ENCODE results near the gene TOP2A.
"Not testable (repeated sequence)": the region's sequence is repeated elsewhere in the genome, so short reads cannot be mapped to it uniquely, and the experiment has no call there.

Gene TOP2A

DNA sequence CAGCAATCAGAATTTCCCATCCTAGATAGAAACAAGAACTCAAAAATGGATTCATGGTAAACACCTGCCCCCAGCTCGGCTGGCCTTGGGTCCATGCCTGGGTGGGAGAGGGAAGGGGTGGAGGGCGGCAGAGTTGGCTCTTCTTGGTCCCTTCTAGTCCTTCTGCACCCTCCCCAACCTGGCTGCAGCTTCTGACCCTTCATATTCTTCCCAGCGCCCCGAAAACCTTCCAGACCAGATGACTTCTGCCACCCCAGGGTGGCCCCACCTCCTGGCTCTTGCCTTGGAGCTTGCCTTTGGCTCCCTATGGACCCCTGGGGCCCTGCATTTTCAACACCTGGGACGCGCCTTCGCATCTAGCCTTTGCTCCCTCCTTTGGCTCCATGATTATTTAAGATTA is 47.8 kb downstream of the TOP2A start:
- no peak for FAIRE-seq
- no peak for TF ChIP-seq POLR2A (IDR thresholded peaks at IDR 0.05; ENCODE audit: low read depth, low read length)
- no peak for TF ChIP-seq POLR2AphosphoS5 (IDR thresholded peaks at IDR 0.05; ENCODE audit: low read depth, low read length)
- no peak for TF ChIP-seq TAF1 (IDR thresholded peaks at IDR 0.05; ENCODE audit: borderline replicate concordance, low read depth, low read length)
- DNase-seq (ENCODE audit: insufficient read length): no peak

DNA sequence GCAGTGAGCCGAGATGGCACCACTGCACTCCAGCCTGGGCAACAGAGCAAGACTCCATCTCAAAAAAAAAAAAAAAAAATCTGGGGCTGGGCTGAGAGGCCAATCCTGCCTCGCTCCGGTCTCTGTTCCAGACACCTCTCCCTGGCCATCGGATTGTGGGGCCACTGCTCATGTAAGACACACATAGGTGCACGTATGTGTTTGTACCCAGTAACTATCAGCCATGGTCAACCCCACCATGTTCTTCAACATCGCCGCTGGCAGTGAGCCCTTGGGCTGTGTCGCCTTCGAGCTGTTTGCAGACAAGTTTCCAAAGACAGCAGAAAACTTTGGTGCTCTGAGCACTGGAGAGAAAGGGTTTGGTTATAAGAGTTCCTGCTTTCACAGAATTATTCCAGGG is 50.0 kb downstream of the TOP2A start:
- not testable (repeated sequence) for DNase-seq (ENCODE audit: insufficient read length); FAIRE-seq

GRCh38 chr17:40366861-40367518 is 50.7 kb downstream of the TOP2A start:
- FAIRE-seq (no peak), DNase-seq (ENCODE audit: insufficient read length) (no peak)
- no peak for TF ChIP-seq TAF1 (IDR thresholded peaks at IDR 0.05; ENCODE audit: borderline replicate concordance, low read depth, low read length)
- TF ChIP-seq POLR2A (IDR thresholded peaks at IDR 0.05; ENCODE audit: low read depth, low read length): no peak
- TF ChIP-seq POLR2AphosphoS5 (IDR thresholded peaks at IDR 0.05; ENCODE audit: low read depth, low read length): no peak

- DNase-seq (ENCODE audit: insufficient read length) (no peak), FAIRE-seq (no peak)
- TF ChIP-seq POLR2AphosphoS5 (IDR thresholded peaks at IDR 0.05; ENCODE audit: low read depth, low read length): no peak
- TF ChIP-seq TAF1 (IDR thresholded peaks at IDR 0.05; ENCODE audit: borderline replicate concordance, low read depth, low read length): no peak
- no peak for TF ChIP-seq POLR2A (IDR thresholded peaks at IDR 0.05; ENCODE audit: low read depth, low read length)
Measured at GRCh38 chr17:40366076-40366860, 51.4 kb downstream of the TOP2A start.

DNA sequence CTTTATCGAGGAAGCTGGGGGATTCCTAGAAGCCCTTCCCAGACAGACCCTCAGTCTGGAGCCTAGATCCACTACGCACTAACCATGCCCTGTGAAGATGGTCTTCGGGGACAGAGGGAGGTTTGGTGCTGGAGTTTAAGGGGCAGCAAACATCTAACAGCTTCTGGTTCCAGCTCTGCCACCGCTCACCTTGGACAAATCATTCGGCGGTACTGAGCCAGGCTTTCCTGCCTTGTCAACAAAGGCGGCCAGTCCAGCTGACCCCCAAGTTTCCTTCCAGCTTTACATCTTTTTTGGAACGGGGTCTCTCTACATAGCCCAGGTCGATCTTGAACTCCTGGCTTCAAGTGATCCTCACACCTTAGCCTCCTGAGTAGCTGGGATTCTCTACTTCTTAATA is 52.8 kb downstream of the TOP2A start:
- TF ChIP-seq TAF1 (IDR thresholded peaks at IDR 0.05; ENCODE audit: borderline replicate concordance, low read depth, low read length): no peak
- TF ChIP-seq POLR2A (IDR thresholded peaks at IDR 0.05; ENCODE audit: low read depth, low read length): no peak
- no peak for TF ChIP-seq POLR2AphosphoS5 (IDR thresholded peaks at IDR 0.05; ENCODE audit: low read depth, low read length)
- DNase-seq (ENCODE audit: insufficient read length) (no peak), FAIRE-seq (no peak)

GRCh38 chr17:40364121-40364861 is 53.4 kb downstream of the TOP2A start, which contains the start of gene GJD3:
GJD3 (minus strand) TSS chr17:40364737; CDS start chr17:40363815, 922 bp downstream.
- DNase-seq (ENCODE audit: insufficient read length) (peak; percentile 20), FAIRE-seq (no peak)
- TF ChIP-seq POLR2AphosphoS5 (IDR thresholded peaks at IDR 0.05; ENCODE audit: low read depth, low read length) (no peak), TAF1 (IDR thresholded peaks at IDR 0.05; ENCODE audit: borderline replicate concordance, low read depth, low read length) (no peak), POLR2A (IDR thresholded peaks at IDR 0.05; ENCODE audit: low read depth, low read length) (no peak)

- no peak for TF ChIP-seq POLR2A (IDR thresholded peaks at IDR 0.05; ENCODE audit: low read depth, low read length)
- TF ChIP-seq POLR2AphosphoS5 (IDR thresholded peaks at IDR 0.05; ENCODE audit: low read depth, low read length): no peak
- no peak for TF ChIP-seq TAF1 (IDR thresholded peaks at IDR 0.05; ENCODE audit: borderline replicate concordance, low read depth, low read length)
- FAIRE-seq: no peak
- DNase-seq (ENCODE audit: insufficient read length): peak; percentile 54
Measured at GRCh38 chr17:40363111-40363827, 54.4 kb downstream of the TOP2A start.

DNA sequence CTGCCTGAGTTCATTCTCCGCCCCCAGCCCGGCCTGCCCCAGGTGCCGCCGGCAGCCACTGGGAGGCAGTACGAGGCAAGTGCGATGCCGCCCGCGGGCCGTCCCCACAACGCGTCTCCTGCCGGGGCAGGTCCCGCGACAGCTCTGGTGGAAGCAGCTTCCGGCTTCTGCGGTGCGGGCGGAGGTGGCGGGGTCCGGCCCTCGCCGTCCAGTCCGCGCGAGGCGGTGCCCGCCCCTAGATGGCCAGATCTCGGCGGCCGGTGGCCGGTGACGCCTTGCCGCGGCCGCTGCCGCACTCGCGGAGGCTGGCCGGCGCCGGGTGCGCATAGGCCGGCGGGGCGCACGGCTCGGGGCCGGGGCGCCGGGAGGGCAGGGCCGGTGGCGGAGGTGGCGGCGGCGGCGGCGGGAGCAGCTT is 55.0 kb downstream of the TOP2A start:
- peak; percentile 95 for DNase-seq (ENCODE audit: insufficient read length)
- FAIRE-seq: peak; percentile 92
- peak; percentile 62; the same call in 1 of the 2 replicates for TF ChIP-seq POLR2A (IDR thresholded peaks at IDR 0.05; ENCODE audit: low read depth, low read length)
- no peak for TF ChIP-seq POLR2AphosphoS5 (IDR thresholded peaks at IDR 0.05; ENCODE audit: low read depth, low read length)

DNA sequence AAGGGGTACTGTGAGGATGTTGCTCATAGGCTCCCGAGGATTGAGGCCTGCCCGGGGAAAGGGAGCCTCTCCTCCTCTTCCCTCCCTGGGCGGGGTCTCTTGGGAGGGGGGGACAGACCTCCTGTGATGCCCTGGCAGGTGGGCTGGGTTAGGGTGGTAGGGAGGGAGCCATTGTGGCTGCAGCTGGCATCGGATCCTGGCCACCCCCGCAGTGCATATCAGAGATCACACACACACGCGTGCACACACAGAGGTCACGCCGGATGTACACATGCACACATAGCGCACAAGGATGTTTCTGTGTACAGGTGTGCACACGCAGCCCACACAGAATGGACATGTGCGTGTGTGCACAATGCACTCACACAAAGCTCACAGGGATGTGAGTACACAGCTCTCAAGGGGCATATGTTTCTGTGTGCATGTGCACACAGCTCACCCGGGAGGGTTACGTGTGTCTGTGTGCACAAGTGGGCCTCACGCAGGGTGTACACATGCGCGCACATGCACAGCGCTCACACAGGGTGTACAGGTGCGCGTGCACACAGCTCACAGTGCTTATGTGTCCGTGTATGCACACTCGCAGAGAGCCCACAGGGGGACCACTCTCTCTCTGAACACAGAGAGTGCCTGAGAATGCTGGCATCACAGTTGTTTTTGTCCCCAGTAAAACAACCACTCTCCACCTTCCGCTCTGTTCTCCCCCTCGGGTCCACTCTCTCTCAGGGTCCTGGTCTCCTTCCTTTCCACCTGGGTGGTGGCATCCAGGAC is 55.6 kb downstream of the TOP2A start:
- DNase-seq (ENCODE audit: insufficient read length) (peak; percentile 14), FAIRE-seq (no peak)
- TF ChIP-seq POLR2AphosphoS5 (IDR thresholded peaks at IDR 0.05; ENCODE audit: low read depth, low read length) (no peak), TAF1 (IDR thresholded peaks at IDR 0.05; ENCODE audit: borderline replicate concordance, low read depth, low read length) (no peak), POLR2A (IDR thresholded peaks at IDR 0.05; ENCODE audit: low read depth, low read length) (no peak)

DNA sequence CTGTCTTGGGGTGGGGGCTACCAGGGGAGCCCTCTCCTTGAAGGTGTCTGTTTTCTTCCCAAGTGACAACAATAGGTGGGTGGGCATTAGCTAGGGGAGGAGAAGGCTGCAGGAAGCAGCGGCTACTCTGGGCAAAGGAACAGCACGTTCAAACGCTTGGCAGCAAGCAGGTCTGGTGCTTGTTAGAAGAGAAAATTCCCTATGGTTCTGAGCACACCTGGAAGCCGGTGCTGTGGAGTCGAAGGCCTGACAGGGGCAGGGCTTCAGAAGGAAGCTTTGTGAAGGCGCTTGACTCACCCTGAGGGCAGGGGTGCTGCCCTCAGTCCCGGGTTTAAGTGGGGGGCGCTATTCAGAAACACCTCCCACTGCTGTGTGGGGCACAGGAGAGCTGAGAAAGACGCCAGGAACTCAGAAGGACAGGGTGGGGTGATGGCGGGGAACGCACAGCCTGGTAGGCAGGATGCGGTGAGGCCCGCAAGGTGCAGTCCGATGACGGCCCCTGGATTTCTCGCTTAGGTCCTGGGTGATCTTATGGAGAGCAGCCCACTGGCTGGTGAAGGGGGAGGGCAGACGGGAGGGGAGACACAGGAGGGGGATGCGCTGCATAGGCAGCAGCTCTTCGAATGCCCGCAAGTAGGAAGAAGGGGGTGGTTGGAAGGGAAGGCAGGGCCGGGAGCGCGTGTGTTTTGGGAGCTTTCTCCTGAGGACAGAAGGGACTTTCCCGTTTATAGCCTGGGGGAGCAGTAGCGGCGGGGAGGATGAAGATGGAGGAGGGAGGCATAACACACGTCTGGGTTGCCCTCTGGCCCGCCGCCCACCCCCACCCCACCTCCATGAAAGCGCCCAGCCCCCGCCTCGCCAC is 56.4 kb downstream of the TOP2A start:
- TF ChIP-seq POLR2A (IDR thresholded peaks at IDR 0.05; ENCODE audit: low read depth, low read length): no peak
- TF ChIP-seq TAF1 (IDR thresholded peaks at IDR 0.05; ENCODE audit: borderline replicate concordance, low read depth, low read length): no peak
- no peak for TF ChIP-seq POLR2AphosphoS5 (IDR thresholded peaks at IDR 0.05; ENCODE audit: low read depth, low read length)
- no peak for FAIRE-seq
- DNase-seq (ENCODE audit: insufficient read length): no peak

All from GM12892 (cell line).